C4-2B (cell line): ENCODE data around the gene EPHX1.

Experiments
- CTCF ChIP-seq: fragments of 450-650 bp; conservative IDR thresholded peaks from 2 replicates; pipeline ENCODE4 v1.5.1; 2017; ENCODE audit warnings: mild to moderate bottlenecking
- ZFX ChIP-seq: fragments of 450-650 bp; IDR thresholded peaks from 2 replicates; pipeline ENCODE4 v1.6.1; 2017

DNA sequence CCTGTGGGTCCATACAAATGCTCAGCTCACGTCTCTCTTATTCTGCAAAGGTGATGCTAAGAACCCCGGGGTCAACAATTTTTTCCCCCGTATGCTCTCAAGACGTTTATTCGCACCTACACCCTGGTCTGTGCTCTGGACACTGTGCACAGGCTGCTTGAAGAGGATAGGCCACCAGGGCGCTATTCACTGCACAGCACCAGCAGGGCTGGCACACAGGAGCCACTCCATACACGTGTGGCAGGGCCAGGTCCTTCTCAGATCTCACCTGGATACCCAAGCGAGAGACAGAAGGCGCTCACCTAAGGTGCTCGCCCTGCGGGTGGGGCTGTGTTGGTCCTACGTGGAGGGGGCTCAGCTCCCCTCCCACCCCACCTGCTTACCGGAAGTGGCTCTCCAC, 55.6 kb downstream of the EPHX1 start:
- TF ChIP-seq CTCF (no peak), ZFX (no peak)
